Skeletal muscle cell (primary cell): ENCODE results near the gene TPM2.

Experiments
- DNase-seq: peaks from one replicate; pipeline ENCODE4 v3.0.0-alpha.2; 2010; ENCODE audit warnings: low read depth
- H3K4me3 ChIP-seq: 2 replicates; pipeline ENCODE4 v1.5.1; 2011; ENCODE audit warnings: low read depth, mild to moderate bottlenecking, control low read depth, low read length, moderate library complexity

The TPM2 gene

DNA sequence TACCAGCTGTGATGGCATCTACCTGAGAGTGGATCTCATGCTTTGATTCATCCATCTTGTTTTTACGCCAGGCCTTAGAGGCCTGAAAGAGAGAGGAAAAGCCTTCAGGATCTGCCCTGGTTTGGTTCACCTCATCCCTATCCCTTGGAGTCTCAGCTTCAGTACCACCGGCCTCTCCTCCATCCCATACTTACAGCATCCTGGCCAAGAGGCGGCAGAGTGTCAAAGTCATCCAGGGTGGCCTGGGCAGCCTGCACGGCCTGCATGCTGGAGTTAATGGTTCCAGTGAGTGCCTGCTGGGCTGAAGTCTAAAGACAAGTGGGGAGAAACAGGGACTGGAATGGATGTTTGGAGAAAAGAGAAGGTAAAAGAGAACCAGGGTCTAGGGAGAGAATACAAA, 29.8 kb upstream of the TPM2 start:
- H3K4me3 ChIP-seq: no peak overlapping the region
- DNase-seq: no peak

DNA sequence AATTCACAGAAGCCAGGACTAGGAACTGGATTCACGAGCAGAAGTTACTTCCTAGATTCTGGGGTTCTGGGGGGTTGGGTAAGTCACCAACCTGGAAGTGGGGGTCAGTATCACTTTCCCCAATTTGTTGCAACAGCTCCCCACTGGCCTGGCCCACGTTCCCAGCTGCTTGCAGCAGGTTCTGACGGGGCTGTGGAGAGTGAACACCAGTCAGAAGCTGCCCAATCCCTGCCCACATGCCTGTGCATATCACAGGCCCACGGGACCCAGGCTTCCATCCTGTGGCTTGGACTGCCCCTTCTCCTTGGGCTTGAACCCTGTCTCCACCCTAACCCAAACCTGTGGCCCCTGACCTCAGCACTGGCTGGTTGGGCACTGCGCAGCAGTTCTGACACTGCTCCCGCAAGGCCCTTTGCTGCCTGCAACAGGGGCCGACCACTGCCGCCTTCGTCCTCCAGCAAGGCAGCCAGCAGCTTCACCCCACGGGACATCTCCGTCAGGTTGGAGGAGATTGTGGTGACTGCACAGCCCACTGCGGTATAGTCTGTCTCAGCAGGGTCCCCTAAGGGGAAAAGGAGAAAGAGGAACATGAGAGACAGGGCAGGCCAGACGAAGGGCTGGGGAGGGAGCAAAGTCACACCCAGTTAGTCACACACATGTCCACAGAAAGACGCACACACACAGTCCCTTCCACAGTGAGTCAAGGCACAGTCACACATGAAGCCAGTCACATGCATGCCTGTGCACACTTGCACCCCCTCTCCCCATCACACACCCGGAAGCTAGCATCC, 29.2 kb upstream of the TPM2 start:
- H3K4me3 ChIP-seq: no peak overlapping the region
- DNase-seq: no peak

GRCh38 chr9:35717132-35717870, 27.6 kb upstream of the TPM2 start:
- DNase-seq: no peak

DNA sequence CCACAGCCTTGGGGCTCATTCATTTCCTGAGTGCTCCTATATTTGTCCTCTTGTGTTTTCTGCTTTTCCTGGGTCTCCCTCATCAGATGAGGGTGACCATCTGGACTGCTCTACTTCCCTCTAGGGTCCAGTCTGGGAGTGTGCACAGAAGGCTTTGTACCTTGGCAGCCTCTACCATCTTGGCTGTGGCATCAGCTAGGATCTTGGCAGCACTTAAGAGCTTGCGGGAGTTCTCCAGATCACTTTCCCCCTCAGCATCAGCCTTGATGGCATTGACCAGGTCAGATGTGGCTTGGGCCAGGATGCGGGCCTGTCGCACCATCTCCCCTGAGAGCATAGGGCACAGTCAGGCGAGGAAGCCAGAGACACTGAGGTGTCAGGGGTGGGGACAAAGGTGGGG, 26.5 kb upstream of the TPM2 start:
- H3K4me3 ChIP-seq: no peak overlapping the region
- DNase-seq: no peak

More at GRCh38 chr9:35717132-35717870, 27.6 kb upstream of the TPM2 start:
- H3K4me3 ChIP-seq: no peak overlapping the region

DNA sequence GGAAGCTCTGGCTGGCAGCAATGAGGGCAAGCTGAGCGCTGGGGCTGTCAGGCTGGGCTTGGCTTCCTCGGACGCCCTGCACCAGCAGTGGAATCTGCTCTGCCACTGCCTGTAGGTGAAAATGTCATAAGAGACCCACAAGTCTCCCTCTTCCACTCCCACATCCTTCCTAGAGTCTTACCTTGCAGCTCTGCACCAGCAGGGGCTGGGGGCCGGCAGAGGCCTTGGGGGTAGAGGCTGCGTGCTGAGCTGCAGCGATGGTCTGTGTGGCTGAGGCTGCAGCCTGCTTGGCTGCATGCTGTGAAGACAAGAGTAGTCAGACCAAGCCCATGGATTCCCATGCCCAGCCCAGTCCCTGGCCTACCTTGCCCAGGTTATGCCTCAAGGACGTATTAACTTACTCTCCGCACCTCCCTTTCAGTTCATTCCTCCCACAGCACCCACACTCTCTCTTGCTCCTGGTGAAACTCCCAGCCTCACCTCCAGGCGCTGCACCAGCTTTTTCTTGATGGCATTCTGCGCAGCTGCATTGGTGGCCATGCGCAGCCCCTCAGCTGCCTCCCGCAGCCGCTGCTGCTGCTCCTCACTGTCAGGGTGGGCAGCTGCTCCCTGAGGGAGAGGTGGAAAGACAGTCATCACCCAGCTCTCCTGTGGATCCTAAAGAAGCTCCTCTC, 25.0 kb upstream of the TPM2 start:
- DNase-seq: no peak
- no peak overlapping the region for H3K4me3 ChIP-seq

DNA sequence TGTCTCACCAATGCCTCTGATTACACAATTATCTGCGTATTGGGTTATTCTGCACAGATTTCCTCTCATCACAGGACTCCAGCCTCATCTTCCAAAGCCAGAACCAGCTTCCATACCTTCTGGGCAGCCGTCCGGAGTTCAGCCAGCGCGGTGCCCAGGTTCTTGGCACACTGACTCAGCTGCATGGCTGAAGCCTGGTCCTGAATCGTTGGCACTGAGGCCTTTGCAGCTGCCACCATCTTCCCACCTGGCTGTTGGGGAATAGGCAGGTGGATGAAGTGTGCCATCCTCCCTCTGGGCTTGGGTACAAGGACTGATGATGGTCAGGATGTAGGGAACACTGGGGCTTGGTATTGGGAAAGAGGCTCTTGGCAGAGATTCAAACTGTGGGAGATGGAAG, 24.4 kb upstream of the TPM2 start:
- no peak for DNase-seq

GRCh38 chr9:35713578-35713977, 23.9 kb upstream of the TPM2 start:
- no peak overlapping the region for H3K4me3 ChIP-seq
- no peak for DNase-seq

More for the DNA sequence above, 24.4 kb upstream of the TPM2 start:
- H3K4me3 ChIP-seq: no peak overlapping the region

GRCh38 chr9:35712762-35713400, 23.2 kb upstream of the TPM2 start:
- H3K4me3 ChIP-seq: no peak overlapping the region
- DNase-seq: no peak

GRCh38 chr9:35711501-35712428, 22.0 kb upstream of the TPM2 start:
- DNase-seq: no peak
- no peak overlapping the region for H3K4me3 ChIP-seq

DNA sequence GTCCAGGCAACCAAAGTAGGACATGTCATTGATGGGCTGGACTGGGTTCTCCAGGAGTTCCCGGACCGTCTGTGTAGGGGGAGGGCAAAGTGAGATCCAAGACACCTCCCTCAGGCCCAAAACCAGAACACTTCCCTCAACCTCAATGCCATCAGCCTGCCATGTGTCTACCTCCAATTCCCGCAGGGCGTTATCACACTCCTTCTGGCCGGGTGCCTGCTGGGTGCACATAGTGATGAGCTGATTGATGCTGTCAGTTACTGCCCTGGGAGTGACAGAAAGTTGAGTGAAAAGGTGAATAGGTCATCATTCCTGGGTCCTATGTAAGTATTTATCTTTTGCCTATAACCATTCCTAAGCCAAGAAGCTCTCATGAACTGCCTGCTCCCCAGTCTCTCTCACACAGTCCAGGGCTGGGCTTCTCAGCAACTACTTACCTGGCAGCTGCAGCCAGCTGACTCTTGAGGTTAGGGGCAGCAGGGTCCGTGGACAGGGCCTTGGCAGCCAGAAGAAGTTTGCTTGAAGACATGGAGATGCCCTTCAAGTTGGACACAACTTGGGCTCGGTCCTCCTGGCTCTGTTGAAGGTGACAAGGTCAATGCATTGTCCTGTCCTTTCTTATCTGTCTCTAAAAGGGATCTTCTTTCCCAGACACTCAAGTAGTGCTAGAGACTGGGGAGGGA, 21.2 kb upstream of the TPM2 start:
- no peak overlapping the region for H3K4me3 ChIP-seq
- DNase-seq: no peak

GRCh38 chr9:35708146-35708545, 18.4 kb upstream of the TPM2 start:
- H3K4me3 ChIP-seq: no peak overlapping the region
- no peak for DNase-seq

- DNase-seq: no peak
- no peak overlapping the region for H3K4me3 ChIP-seq
Measured at GRCh38 chr9:35706951-35707350, 17.2 kb upstream of the TPM2 start.

DNA sequence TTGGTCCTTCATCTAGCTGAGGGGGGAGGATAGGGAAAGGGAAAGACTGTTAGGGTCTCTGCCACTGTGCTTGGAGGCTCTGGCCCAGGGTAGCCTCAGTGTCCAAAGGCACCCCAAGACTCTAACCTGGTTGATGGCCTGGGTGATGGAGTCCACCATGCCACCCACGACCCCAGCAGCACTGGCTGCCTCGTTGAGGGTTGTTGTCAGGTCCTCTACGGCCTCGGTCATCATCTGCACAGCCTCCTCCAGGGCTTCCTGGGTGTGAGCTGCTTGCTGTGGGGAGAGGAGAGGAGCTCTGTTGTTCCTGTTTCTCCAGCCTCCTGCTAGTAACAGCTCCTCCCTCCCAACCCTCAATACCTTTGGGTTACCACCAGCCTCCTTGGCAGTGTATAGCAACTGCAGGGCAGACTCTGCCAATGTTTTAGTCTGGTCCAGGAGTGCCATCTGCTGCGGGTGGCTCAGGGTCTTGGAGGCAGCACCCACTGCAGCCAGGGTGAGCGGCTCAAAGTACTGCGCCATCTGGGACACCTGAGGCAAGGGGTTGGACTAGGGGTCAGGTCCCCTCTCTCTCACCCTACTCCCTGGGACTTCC, 16.2 kb upstream of the TPM2 start:
- no peak for DNase-seq
- H3K4me3 ChIP-seq: no peak overlapping the region

- no peak for DNase-seq
- H3K4me3 ChIP-seq: no peak overlapping the region
Measured at GRCh38 chr9:35705372-35705771, 15.6 kb upstream of the TPM2 start.

DNA sequence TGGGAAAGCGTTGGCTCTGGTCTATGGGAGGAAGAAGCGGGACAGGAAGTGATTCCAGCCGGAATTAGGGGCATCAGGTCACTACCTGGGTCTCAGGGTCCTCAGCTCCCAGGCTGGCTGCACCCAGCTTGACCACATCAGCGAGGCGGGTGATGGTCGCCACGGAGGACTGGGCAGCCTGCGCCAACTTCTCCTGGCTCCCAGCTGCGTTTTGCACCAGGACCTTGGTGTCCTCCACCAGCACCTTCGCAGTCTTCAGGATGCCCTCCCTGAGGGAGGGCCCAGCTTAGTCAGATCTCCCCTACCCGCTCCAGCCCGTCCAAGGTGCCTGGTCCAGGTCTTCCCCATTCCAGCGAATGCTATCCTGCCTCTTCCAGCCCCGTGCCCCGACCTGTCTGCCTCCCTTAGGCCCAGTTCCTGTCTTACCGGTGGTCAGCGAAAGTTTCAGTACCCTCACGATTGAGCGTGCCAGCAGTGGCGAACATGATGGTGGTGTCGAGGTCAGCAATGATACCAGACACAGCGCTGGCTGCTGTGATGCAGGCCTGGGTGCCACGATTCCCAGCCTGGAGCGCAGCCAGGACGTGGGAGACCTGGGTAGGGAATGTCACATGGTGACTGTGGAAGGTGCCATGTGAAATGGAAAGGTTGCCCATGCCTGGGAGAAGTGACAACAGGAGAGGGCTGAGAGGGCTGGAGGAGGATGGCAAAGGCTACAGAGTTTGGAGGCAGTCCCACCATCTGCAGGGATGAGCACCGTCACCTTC, 14.4 kb upstream of the TPM2 start:
- H3K4me3 ChIP-seq: no peak overlapping the region
- no peak for DNase-seq

GRCh38 chr9:35702696-35703095, 13.0 kb upstream of the TPM2 start:
- no peak overlapping the region for H3K4me3 ChIP-seq
- no peak for DNase-seq

- no peak overlapping the region for H3K4me3 ChIP-seq
Measured at GRCh38 chr9:35700942-35701341, 11.2 kb upstream of the TPM2 start.

More at GRCh38 chr9:35700942-35701341, 11.2 kb upstream of the TPM2 start:
- DNase-seq: no peak
